DND-41 (cell line): Measurements from ENCODE around the gene PLEKHM1.

Experiments
- EZH2 ChIP-seq: IDR thresholded peaks from 3 replicates; pipeline ENCODE4 v1.6.1; 2012; ENCODE audit warnings: borderline replicate concordance, low read depth, mild to moderate bottlenecking, moderate library complexity, low read length, inconsistent platforms; ENCODE audit not compliant: severe bottlenecking
- TF ChIP-seq, protein P1 (sequence below): IDR thresholded peaks from 2 replicates; pipeline ENCODE4 v1.5.1; 2012; ENCODE audit warnings: borderline replicate concordance, low read length, moderate library complexity, mild to moderate bottlenecking; ENCODE audit not compliant: poor library complexity, severe bottlenecking; ENCODE audit errors: extremely low read depth

DNA sequence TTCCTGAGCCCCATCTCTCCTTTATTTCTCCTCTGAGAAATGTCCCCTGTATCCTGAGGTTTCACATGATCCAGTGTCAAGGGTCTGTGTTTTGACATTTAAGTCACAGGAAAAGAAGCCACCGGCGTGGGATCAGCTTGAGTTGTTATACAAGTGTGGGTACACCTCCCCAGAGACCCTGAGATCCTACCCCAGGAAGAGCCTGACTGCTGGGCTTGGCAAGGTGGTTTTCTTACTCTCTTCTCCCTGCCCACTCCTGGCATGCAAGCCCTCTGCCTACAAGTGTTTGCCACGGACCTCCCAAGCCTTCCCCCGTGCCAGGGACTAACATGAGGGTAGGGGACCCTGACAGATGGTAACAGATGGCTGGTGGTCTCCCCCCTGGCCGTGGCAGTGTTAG is 55.0 kb downstream of the PLEKHM1 start:
- TF ChIP-seq, protein P1, sequence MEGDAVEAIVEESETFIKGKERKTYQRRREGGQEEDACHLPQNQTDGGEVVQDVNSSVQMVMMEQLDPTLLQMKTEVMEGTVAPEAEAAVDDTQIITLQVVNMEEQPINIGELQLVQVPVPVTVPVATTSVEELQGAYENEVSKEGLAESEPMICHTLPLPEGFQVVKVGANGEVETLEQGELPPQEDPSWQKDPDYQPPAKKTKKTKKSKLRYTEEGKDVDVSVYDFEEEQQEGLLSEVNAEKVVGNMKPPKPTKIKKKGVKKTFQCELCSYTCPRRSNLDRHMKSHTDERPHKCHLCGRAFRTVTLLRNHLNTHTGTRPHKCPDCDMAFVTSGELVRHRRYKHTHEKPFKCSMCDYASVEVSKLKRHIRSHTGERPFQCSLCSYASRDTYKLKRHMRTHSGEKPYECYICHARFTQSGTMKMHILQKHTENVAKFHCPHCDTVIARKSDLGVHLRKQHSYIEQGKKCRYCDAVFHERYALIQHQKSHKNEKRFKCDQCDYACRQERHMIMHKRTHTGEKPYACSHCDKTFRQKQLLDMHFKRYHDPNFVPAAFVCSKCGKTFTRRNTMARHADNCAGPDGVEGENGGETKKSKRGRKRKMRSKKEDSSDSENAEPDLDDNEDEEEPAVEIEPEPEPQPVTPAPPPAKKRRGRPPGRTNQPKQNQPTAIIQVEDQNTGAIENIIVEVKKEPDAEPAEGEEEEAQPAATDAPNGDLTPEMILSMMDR, result no peak
- TF ChIP-seq EZH2, result no peak
